ENCODE measurements around the gene RAB11A.
A peak's percentile ranks its signal among the peaks of the same experiment; 100 is the strongest.
"Not testable (repeated sequence)": the region's sequence is repeated elsewhere in the genome, so short reads cannot be mapped to it uniquely, and the experiment has no call there.

RAB11A gene

DNA sequence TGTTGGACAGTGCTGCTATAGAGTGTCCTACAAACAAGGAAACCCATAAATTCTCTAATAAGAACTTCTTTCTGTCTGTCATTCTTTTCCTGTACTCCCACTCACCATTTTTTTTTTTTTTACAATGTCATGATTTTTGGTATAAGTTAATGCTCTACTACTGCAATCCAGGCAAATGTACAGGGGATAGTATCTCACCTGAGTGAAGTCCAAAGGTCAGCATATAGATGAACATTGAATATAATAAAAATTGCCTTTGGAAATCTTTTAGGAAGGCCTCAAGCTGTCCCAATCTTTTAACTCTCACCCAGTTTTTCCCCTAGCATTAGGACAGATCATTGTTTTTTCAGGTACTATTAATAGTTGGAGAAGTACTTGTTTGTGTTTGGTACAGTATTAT lies 21.3 kb upstream of the RAB11A start:
- no peak for DNase-seq (ENCODE audit: low spot score)
- TF ChIP-seq, protein P1, sequence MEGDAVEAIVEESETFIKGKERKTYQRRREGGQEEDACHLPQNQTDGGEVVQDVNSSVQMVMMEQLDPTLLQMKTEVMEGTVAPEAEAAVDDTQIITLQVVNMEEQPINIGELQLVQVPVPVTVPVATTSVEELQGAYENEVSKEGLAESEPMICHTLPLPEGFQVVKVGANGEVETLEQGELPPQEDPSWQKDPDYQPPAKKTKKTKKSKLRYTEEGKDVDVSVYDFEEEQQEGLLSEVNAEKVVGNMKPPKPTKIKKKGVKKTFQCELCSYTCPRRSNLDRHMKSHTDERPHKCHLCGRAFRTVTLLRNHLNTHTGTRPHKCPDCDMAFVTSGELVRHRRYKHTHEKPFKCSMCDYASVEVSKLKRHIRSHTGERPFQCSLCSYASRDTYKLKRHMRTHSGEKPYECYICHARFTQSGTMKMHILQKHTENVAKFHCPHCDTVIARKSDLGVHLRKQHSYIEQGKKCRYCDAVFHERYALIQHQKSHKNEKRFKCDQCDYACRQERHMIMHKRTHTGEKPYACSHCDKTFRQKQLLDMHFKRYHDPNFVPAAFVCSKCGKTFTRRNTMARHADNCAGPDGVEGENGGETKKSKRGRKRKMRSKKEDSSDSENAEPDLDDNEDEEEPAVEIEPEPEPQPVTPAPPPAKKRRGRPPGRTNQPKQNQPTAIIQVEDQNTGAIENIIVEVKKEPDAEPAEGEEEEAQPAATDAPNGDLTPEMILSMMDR (IDR thresholded peaks at IDR 0.05; ENCODE audit: extremely low read depth, missing control alignments): no peak

DNA sequence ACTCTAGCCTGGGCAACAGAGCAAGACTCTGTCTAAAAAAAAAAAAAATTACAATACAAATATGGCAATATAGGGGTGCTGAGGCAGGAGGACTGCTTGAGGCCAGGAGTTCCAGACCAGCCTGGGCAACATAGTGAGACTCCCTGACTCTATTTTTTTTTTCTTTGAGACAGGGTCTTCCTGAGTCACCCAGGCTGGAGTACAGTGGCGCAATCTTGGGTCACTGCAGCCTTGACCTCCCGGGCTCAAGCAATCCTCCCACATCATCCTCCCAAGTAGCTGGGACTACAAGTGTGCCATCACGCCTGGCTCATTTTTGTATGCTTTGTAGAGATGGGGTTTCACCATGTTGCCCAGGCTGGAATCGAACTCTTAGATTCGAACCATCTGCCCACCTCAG lies 17.3 kb upstream of the RAB11A start:
- no peak for DNase-seq (ENCODE audit: low spot score)
- TF ChIP-seq, protein P1 (IDR thresholded peaks at IDR 0.05; ENCODE audit: extremely low read depth, missing control alignments): no peak

DNA sequence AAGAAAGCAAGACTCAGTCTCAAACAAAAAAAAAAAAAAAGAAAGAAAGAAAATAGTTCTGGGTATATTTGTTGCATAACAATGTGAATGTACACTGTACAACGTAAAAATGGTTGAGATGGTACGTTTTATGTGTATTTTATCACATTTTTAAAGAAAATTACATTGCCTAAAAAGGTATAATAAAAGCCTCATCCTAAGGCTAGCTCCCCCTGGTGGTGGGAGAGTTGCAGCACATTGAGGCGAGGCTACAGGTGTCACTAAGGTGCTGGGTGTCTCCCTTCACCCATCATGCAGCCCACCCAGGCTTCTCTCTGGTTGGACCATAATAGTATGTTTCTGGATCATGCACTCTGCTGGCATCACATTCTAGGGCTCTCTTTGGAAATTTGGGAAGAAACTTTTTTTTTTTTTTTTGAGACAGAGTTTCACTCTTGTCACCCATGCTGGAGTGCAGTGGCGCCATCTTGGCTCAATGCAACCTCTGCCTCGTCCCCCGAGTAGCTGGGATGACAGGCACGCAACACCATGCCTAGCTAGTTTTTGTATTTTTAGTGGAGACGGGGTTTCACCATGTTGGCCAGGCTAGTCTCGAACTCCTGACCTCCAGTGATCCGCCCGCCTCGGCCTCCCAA lies 12.4 kb upstream of the RAB11A start:
- DNase-seq (ENCODE audit: low spot score): peak; percentile 50
- TF ChIP-seq, protein P1 (IDR thresholded peaks at IDR 0.05; ENCODE audit: extremely low read depth, missing control alignments): peak; percentile 81

DNA sequence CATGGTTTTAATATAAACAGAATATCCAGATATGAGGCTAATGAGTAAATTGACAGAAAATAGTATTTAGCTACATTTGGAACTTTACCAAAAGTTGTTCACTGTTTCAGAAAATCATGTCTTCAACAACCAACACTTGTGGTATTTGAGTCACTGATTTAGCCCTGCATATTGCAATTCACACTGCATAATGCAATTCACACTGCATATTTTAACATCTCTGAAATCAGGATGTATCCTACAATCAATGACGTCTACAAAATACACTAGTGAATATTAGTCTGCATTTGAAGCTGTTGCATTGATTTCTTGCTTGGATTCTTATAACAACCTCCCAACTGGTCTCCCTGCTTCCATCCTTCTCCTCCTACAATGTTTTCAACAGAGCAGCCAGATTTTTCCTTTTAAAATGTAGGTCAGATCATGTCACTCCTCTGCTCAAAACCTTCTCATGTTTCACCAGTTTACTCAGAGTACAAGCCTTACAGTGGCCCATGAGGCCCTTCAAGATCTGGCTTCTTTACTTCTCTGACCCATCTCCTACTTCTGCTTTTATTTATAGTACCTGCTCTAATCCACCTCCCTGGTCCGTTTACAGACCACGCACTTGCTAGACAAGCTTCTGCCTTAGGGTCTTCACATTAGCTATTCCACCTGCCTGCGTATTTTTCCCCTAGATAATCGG lies 11.4 kb upstream of the RAB11A start:
- DNase-seq (ENCODE audit: low spot score): peak; percentile 15
- TF ChIP-seq, protein P1 (IDR thresholded peaks at IDR 0.05; ENCODE audit: extremely low read depth, missing control alignments): no peak

DNA sequence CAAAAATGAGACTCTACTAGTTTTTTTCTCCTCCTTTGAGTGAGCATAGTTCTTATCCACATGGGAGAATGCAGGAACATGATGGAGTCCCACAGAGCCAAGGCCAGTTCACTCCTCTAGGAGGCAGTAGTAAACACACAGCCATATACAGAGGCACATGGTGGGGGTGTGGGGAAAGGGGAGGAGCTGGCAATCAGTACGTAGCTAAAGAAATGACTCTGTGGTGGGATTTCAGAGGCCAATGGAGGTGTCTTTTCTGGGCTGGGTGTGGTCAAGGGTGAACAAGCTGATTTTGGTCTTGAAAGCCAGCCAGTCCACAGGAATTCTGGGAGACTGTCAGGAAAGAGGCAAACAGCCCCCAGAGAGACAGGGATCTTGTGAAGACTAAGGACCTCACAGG lies 6.6 kb upstream of the RAB11A start:
- TF ChIP-seq, protein P1 (IDR thresholded peaks at IDR 0.05; ENCODE audit: extremely low read depth, missing control alignments): peak; percentile 43
- DNase-seq (ENCODE audit: low spot score): peak; percentile 54

DNA sequence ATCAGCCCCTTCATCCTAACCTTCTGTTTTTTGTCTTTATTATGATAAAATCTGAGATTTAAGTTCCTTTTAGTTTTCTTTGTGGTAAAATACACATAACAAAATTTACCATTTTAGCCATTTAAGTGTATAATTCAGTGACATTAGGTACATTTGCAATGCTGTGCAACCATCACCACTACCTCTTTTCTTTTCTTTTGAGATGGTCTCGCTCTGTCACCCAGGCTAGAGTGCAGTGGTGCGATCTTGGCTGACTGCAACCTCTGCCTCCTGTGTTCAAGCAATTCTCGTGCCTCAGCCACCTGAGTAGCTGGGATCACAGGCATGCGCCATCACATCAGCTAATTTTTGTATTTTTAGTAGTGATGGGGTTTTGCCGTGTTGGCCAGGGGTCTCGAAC lies 6.2 kb upstream of the RAB11A start:
- TF ChIP-seq, protein P1 (IDR thresholded peaks at IDR 0.05; ENCODE audit: extremely low read depth, missing control alignments): no peak
- no peak for DNase-seq (ENCODE audit: low spot score)

DNA sequence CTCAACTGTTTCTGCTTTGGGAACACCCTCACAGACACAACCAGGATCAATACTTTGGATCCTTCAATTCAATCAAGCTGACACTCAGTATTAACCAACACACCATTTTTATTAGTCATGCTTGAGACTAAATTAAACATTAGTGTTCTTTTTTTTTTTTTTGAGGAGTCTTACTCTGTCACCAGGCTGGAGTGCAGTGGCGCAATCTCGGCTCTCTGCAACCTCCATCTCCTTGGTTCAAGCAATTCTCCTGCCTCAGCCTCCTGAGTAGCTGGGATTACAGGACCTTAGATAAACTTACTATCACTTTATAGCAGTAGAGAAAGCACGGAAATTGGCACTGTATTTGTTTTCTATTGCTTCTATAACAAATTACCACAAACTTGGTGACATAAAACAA lies 2.0 kb upstream of the RAB11A start:
- TF ChIP-seq, protein P1 (IDR thresholded peaks at IDR 0.05; ENCODE audit: extremely low read depth, missing control alignments): no peak
- DNase-seq (ENCODE audit: low spot score): no peak

DNA sequence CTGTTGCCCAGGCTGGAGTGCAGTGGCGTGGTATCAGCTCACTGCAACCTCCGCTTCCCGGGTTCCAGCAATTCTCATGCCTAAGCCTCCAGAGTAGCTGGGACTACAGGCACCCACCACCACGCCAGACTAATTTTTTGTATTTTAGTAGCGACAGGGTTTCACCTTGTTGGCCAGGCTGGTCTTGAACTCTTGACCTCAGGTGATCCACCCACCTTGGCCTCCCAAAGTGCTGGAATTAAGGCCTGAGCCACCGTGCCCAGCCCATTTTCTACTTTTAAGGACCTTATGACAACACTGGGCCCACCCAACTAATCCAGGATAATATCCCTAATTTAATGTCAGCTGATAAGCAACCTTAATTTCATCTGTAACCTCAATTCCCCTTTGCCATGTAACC lies 1.4 kb upstream of the RAB11A start:
- not testable (repeated sequence) for DNase-seq (ENCODE audit: low spot score)
